Fibroblast of skin of left quadriceps (primary cell): ENCODE results near the gene TMPRSS2.

ENCODE experiments used
- DNase-seq, 2 experiments: peaks; one replicate each; pipeline ENCODE4 v3.0.0-alpha.2; 2013; ENCODE audit warnings: low read depth in 2 of 2

The TMPRSS2 gene

DNA sequence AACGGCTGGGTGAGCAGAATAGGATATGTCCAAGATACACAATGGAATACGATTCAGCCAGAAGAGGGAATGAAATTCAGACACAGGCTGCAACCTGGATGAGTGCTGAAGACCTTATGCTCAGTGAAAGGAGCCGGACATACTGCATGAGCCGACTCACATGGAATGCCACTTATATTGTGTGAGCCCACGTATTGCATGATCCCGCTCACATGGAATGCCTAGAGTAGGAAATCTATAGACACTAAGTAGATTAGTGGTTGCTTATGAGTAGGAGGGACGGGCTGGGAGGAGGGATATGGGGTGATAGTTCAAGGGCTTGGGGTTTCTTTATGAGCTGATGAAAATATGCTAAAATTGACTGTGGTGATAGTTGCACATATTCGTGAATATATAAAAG, 26.8 kb downstream of the TMPRSS2 start:
- peak; percentile 69 to 76 for DNase-seq

GRCh38 chr21:41480086-41480690, 27.8 kb downstream of the TMPRSS2 start:
- no peak for DNase-seq

- no peak for DNase-seq
Observed at GRCh38 chr21:41479686-41480085, 28.3 kb downstream of the TMPRSS2 start.

DNA sequence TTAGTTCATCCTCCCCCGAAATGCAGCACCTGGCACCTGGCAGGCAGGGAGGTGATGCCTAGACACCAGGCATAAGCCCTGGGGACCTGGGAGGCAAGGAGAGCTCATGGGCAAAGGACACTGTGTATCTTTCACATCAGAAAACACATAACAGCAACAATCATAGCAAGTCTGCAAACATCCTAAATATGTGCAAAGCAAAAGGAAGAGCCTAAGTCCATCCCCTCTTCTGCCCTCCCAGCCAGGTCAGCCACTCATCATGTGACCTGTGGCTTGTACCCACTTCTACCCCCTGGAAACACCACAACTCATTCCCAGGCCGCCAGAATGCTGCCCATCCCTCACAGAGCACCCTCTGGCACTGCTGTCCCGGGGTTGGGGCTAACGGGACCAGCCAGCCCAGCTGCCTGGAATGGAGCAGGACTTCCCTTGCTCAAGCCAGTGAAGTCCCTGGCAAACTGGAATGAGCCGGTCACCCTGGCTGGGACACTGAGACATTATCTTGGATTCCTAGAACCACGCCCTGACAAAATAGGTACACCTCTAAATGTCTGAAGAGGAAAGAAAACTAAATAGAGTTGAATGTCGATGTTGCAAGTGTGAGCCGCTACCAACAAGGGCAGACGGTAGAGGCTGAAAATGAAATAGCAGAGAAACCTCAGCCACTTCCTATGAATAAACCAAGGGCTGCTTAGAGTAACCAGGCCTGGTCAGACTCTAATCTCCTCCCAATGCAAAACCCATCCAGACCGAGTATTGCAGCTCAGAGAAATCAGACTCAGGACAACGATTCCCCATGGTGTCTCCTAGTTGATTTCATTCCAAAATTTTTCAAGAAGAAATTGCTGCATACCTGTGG, 29.4 kb downstream of the TMPRSS2 start:
- DNase-seq: no peak

- DNase-seq: no peak
Observed at GRCh38 chr21:41477641-41478318, 30.2 kb downstream of the TMPRSS2 start.

DNA sequence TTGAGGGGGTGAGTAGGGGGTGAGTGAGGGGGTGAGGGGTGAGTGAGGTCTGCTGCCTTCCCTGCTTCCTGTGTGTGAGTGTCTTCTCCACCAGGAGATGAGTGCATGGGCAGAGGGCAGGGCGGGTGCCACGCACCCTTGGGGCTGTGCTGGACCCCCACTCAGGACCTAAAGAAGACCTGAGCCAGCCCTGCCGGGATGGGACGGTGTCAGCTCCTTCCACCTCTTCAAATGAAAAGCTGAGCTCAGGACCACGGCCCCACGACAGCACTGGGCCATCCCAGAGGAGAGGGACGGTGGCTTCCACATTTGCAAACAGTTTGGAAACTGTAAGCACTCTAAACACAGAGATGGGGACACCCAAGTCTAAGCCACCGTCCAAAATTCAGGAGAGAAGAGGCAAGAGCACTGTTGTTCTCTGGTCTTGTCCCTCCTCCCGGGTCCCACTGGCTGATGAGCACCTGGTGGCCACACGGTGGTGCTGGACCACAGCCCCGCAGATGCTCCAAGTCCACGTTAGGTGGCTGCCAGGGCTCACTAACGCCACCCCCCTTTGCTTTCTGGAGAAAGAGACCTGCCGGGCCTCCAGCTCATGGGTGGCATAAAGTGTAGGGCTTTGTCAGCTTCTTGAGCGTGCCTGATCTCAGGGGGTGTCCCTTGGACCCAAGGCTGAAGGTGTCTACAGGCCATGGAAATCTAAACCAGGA, 32.1 kb downstream of the TMPRSS2 start:
- no peak for DNase-seq

- DNase-seq: no peak
Observed at GRCh38 chr21:41472753-41473548, 35.0 kb downstream of the TMPRSS2 start.

GRCh38 chr21:41470054-41470453, 37.9 kb downstream of the TMPRSS2 start:
- no peak for DNase-seq

GRCh38 chr21:41466024-41466820, 41.7 kb downstream of the TMPRSS2 start:
- DNase-seq: no peak

DNA sequence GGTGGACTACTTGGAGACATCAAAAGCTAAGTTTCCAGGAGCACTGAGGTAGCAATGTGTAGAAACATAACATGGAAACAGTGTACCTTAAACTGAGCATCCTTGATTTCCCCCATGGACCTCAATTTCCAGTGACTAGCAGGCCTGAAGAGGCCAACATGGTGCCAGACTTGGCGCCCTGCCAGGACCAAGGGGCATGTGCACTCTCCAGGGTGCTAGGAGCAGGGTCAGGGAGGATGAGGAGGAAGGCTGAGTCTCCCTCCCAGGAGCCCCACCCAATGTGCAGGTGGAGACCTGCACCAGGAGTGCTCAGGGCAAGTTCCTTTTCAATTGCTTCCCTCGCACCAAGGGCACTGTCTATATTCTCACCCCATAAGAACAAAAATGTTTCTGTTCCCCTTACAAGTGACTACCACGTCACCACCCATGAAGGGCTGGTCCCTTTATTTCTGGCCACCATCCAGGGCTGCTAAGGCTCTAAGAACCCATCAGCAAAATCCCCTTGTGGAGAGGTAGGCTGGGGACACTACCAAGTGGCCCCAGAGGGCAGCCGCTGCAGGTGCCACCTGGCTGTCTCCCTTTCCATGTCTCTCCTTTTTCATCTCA, 42.7 kb downstream of the TMPRSS2 start:
- no peak for DNase-seq

GRCh38 chr21:41460578-41461527, 47.1 kb downstream of the TMPRSS2 start:
- DNase-seq: peak; percentile 28 to 32

DNA sequence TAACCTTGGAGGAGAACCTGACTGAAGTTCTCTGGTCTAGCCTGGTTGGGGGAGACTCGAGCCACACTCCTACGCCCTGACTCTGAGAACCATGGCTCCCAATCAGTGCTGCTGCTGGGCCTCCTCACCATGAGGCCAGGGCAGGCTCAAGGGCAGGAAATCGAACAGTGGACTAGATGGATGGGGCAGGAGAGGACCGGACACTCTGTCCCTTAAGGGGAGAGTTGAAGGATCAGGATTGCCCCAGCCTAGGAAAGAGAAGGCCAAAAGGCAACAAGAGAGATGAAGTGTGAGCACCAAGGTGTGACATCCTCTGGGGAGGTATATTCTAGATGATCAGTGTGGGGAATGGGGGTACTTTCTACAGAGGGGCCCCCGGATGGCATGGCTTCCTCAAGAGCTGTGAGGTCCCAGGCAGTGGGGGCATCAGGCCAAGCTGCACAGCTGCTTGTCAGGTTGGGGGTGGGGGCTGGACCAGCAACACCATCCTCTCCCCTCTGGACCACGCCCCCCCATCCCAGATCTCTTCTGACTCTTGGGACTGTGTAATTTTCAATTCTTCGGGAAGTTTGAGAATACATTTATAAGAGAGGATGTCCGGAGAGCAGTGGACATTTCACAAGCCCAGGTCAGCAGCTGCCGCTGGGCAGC, 47.9 kb downstream of the TMPRSS2 start:
- DNase-seq: no peak

DNA sequence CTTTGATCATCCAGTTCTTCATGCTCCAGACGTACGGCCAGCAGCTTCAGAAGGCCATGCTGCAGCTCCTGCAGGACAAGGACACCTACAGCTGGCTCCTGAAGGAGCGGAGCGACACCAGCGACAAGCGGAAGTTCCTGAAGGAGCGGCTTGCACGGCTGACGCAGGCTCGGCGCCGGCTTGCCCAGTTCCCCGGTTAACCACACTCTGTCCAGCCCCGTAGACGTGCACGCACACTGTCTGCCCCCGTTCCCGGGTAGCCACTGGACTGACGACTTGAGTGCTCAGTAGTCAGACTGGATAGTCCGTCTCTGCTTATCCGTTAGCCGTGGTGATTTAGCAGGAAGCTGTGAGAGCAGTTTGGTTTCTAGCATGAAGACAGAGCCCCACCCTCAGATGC, 49.4 kb downstream of the TMPRSS2 start:
- no peak for DNase-seq

- DNase-seq: no peak
Observed at GRCh38 chr21:41458121-41458520, 49.8 kb downstream of the TMPRSS2 start.

DNA sequence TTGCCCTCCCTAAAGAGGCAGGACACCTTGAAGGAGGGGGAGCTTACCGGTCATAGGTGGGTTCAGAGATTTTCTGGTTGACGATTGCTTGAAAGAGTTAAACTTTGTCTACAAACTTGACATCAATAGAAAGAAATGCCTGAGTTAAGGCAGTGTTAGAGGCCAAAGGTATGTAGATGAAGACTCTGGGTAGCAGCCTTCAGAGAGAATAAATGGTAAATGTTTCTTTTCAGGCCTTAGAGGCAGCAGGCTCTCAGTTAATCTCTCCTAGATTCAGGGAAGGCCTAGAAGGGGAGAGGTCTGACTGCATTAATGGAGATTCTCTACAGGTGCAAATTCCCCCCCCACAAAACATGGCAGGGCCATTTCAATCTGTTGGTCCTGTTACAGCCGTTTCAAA, 54.2 kb downstream of the TMPRSS2 start:
- DNase-seq: no peak

- DNase-seq: no peak
Observed at GRCh38 chr21:41453198-41453597, 54.8 kb downstream of the TMPRSS2 start.

- no peak for DNase-seq
Observed at GRCh38 chr21:41451753-41452676, 55.9 kb downstream of the TMPRSS2 start.
